ENCODE measurements around the gene STAT5A. TPM values are rescaled to one million over a fixed set of nuclear protein-coding genes. Genes with fewer than 3 reads are reported as not detected.
"Not testable (repeated sequence)": the region's sequence is repeated elsewhere in the genome, so short reads cannot be mapped to it uniquely, and the experiment has no call there.

The STAT5A gene
- total RNA-seq, 1 experiment from 2014 or later: not detected

DNA sequence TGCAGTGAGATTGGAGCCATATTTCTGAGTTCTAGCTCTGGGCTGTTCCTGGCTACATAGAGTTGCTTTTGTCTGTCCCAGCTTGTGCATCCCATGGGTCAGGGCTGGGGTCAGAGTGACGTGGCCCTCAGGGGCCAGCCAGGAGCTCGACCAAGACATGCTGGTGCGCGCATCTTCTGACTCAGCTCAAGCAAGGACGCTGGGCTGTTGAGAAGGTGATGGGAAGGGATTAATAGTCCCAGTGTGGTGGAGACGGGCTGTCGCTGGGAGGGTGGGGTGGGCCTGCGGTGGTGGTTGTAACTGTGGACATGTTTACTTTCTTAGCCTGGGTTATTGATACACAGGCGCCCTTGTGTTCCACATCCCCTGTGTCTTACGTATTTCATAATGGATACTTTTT, 9.5 kb downstream of the STAT5A start:
- in situ Hi-C loops (cut with HindIII; ENCODE audit: low pct_unique_long_range_greater_than_20kb, low sequenced_read_pairs); DNase-seq (ENCODE audit: low read depth): not testable (repeated sequence)

DNA sequence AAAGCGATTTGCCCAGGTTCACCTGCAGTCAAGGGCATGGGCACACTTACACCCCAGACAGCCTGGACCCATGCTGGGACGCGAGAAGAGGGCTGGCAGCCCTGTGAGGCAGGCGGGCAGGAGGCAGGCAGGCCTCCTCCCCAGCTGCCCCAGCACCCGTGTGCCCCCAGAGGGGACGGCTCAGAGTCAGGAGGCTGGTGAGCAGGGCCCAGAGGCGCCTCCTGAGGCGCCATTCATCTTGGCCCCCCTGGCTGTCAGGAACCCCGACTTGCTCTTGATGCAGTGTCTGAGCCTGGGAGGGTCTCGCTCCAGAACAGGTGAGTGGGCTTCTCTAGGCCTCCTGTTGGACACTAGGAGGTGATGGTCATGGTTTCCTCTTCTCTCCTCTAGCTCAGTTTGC, 11.1 kb downstream of the STAT5A start:
- in situ Hi-C loops (cut with HindIII; ENCODE audit: low pct_unique_long_range_greater_than_20kb, low sequenced_read_pairs); DNase-seq (ENCODE audit: low read depth): not testable (repeated sequence)

DNA sequence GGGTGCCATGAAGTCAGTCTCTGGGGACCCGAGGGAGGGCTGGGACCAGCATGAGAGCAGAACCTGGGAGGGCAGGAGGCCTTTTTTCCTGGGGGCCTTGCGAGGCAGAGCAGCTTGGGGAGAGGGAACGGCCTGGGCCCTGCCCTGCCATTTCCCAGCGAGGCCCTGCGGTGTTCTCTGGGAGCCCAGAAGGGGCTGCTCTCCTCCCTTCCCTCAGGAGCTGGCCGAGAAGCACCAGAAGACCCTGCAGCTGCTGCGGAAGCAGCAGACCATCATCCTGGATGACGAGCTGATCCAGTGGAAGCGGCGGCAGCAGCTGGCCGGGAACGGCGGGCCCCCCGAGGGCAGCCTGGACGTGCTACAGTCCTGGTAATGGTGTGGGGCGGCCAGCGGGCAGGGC, 11.6 kb downstream of the STAT5A start:
- DNase-seq (ENCODE audit: low read depth); in situ Hi-C loops (cut with HindIII; ENCODE audit: low pct_unique_long_range_greater_than_20kb, low sequenced_read_pairs): not testable (repeated sequence)

DNA sequence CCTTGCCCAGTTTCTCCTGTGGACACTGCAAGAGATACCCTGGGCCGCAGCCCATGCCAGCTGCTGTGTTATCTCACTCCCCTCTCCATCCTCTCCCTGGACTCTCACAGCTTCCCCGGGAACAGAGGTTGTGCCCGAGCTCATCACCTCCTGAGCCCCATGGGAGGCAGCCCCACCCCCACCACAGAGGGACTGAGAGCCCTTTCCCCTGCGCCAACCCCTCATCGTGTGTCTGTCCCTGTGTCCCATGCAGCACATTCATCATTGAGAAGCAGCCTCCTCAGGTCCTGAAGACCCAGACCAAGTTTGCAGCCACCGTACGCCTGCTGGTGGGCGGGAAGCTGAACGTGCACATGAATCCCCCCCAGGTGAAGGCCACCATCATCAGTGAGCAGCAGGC, 12.7 kb downstream of the STAT5A start:
- no peak for DNase-seq (ENCODE audit: low read depth)
- in situ Hi-C loops (cut with HindIII; ENCODE audit: low pct_unique_long_range_greater_than_20kb, low sequenced_read_pairs): no loop called here

DNA sequence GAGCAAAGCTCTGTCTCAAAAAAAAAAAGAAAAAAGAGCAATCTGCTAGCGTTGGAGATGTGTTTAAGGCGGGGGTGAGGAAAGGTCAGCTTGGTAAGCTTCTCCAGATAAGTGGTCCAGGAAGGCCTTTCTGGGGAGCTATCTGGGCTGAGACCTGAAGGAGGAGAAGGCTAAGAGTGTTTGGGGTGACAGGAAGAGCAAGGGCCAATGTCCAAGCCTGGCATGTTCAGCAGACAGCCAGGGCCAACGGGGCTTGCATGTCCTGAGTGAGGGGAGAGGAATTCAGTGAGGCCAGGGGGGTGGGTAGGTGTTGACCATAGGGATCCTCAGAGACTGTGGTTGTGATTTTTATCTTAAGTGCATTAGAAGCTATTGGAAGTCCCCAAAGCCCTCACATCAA, 15.4 kb downstream of the STAT5A start:
- in situ Hi-C loops (cut with HindIII; ENCODE audit: low pct_unique_long_range_greater_than_20kb, low sequenced_read_pairs): no loop called here
- DNase-seq (ENCODE audit: low read depth): no peak

DNA sequence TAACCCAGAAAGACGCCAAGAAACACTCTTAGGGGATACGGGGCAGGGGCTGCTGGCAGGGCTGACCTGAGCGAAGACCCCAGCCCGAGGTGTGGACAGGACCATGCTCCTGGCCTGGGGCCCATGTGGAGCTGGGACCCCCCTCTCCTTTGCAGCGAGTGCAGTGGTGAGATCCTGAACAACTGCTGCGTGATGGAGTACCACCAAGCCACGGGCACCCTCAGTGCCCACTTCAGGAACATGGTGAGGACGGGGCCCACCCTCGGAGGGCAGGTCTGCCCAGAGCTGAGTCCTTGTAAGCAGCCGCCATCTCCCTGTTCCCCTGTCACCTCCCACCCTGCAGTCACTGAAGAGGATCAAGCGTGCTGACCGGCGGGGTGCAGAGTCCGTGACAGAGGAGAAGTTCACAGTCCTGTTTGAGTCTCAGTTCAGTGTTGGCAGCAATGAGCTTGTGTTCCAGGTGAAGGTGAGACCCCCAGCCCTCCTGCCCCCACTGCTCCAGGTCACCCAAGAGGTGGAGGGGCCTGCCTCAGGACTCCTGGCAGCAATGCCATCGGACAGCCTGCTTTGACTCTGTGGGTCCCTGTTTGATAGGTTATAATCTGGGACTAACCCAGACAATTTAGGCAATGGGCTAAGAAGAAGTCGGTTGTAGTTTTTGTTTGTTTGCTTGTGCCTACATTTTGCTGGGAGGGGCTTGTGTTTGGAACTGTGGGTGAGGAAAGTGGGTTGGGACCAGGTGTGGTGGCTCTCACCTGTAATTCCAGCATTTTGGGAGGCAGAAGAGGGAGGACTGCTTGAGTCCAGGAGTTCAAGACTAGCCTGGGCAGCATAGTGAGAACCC, 16.1 kb downstream of the STAT5A start:
- in situ Hi-C loops (cut with HindIII; ENCODE audit: low pct_unique_long_range_greater_than_20kb, low sequenced_read_pairs): no loop called here

DNA sequence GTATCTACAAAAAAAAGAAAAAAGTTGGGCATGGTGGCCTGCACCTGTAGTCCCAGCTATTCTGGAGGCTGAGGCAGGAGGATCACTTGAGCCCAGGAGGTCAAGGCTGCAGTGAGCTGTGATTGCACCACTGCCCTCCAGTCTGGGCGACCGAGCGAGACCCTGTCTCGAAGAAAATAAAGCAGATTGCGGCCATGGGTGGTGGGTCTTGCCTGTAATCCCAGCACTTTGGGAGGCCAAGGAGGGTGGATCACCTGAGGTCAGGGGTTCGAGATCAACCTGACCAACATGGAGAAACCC, 16.7 kb downstream of the STAT5A start:
- in situ Hi-C loops (cut with HindIII; ENCODE audit: low pct_unique_long_range_greater_than_20kb, low sequenced_read_pairs); DNase-seq (ENCODE audit: low read depth): not testable (repeated sequence)

More for the DNA sequence above, 16.1 kb downstream of the STAT5A start:
- no peak for DNase-seq (ENCODE audit: low read depth)

DNA sequence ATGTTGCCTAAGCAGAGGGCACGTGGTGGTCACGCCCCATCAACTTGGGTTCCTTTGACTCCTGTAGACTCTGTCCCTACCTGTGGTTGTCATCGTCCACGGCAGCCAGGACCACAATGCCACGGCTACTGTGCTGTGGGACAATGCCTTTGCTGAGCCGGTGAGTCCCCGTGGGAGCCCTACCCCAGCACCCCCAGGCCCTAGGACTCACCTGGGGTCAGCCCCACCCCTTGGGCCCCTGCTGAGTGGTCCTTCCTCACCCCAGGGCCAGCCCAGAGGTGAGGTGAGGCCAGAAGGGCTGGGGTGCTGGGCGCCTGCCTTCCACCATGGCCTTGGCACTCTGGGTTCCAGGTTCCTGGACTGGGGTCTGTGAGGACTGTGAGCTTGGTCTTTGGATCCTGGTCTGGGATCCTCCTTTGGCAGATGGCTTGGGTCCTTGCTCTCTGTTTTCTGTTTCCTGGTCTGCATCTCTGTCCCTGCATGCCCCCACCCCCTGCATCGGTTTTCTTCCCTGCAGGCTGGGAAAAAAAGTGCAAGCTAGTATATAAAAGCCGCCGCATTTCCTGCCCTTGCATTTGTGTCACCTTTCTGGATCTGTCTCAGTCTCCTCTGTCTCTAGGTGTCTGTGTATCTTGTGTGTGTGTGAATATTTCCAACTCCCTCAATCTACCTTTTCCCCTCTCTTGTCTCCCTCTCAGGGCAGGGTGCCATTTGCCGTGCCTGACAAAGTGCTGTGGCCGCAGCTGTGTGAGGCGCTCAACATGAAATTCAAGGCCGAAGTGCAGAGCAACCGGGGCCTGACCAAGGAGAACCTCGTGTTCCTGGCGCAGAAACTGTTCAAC, 17.5 kb downstream of the STAT5A start:
- no peak for DNase-seq (ENCODE audit: low read depth)
- in situ Hi-C loops (cut with HindIII; ENCODE audit: low pct_unique_long_range_greater_than_20kb, low sequenced_read_pairs): no loop called here

DNA sequence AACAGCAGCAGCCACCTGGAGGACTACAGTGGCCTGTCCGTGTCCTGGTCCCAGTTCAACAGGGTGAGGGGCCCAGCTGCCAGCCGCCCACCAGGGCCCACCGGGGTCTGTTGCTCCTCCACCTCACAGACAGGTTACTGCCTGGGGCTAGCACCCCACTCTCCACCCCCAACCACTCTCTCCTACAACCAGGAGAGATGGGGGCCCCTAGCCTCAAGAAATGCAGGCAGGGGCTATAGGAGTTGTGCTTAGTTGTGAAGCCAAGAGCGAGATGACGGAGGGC, 18.0 kb downstream of the STAT5A start:
- in situ Hi-C loops (cut with HindIII; ENCODE audit: low pct_unique_long_range_greater_than_20kb, low sequenced_read_pairs): no loop called here
- no peak for DNase-seq (ENCODE audit: low read depth)

DNA sequence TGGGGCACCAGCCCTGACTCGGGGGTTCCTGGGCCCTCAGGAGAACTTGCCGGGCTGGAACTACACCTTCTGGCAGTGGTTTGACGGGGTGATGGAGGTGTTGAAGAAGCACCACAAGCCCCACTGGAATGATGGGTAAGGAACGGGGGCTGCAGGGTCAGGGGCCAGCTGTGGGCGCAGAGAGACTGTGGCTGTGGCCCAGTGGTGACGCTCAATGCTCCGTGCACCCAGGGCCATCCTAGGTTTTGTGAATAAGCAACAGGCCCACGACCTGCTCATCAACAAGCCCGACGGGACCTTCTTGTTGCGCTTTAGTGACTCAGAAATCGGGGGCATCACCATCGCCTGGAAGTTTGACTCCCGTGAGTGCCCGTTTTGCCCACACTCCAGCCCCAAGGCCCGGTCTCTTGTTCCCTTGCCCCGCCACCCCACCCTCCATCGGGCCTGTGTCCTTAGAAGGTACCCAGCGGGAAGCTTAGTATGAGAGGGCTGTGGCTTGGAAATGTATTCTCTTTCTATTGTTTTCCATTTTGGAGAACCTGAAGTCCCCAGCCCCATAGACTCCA, 19.1 kb downstream of the STAT5A start:
- in situ Hi-C loops (cut with HindIII; ENCODE audit: low pct_unique_long_range_greater_than_20kb, low sequenced_read_pairs): no loop called here
- no peak for DNase-seq (ENCODE audit: low read depth)

DNA sequence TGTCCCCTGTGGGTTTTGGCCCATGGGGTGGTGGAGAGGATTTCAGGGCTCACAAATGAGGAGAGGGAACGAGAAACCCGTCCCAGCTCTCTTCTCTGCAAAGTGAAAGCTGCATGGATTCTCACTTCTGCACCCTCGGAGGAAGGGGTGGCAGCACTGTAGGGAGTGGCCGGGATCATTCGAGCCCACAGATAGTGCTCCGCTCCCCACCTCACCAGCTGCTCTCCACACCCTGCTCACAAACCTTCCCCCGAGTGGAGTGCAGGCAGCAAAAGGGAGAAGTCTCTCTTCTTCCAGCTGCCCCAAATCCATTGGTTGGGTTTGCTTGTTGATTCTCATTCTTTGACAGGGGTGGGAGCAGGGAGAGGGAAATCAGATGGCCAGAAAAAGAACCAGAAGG, 20.1 kb downstream of the STAT5A start:
- DNase-seq (ENCODE audit: low read depth): no peak
- in situ Hi-C loops (cut with HindIII; ENCODE audit: low pct_unique_long_range_greater_than_20kb, low sequenced_read_pairs): no loop called here

DNA sequence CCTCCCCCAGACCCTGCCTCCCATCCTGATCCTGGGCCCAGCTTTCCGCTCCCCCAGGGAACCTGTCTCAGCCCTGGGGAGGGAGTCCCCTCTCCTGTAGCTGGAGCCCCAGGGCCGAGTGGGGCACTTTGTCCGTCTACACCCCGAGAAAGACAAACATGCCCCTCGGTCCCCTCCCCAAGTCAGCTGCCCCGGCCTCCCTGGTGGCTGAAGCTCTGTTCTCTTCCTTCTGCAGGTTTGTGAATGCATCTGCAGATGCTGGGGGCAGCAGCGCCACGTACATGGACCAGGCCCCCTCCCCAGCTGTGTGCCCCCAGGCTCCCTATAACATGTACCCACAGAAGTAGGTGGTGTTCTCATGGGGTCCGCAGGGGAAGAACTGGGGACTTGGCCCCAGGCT, 20.8 kb downstream of the STAT5A start:
- in situ Hi-C loops (cut with HindIII; ENCODE audit: low pct_unique_long_range_greater_than_20kb, low sequenced_read_pairs): no loop called here
- DNase-seq (ENCODE audit: low read depth): no peak

DNA sequence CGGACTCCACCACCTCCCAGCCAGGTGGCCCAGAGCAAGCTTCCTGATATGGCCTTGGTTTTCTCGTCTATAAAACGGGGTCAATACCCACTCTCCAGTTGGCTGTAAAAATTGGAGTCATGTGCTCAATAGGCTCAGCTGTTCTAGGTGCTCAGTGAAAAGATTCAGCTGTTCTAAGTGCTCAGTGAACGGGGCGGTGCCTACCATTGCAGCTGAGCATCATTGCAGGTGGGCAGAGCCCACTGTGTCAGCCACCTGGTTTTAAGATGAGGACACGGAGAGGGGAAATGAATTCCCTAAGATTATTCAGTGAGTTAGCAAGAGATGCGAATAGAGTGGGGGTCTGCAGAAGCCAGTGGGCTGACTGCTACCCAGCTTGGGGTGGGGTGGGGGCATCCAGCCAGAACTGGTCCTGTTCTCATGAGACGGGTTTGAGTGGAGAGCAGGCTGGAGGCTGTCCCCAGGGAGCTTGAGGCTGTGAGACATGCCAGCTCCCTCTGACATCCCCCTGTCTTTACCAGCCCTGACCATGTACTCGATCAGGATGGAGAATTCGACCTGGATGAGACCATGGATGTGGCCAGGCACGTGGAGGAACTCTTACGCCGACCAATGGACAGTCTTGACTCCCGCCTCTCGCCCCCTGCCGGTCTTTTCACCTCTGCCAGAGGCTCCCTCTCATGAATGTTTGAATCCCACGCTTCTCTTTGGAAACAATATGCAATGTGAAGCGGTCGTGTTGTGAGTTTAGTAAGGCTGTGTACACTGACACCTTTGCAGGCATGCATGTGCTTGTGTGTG, 21.9 kb downstream of the STAT5A start:
- in situ Hi-C loops (cut with HindIII; ENCODE audit: low pct_unique_long_range_greater_than_20kb, low sequenced_read_pairs): loop anchor here (10.0 kb wide), 1 partner anchor 45 kb away; no protein-coding TSS in a partner anchor
- no peak for DNase-seq (ENCODE audit: low read depth)

DNA sequence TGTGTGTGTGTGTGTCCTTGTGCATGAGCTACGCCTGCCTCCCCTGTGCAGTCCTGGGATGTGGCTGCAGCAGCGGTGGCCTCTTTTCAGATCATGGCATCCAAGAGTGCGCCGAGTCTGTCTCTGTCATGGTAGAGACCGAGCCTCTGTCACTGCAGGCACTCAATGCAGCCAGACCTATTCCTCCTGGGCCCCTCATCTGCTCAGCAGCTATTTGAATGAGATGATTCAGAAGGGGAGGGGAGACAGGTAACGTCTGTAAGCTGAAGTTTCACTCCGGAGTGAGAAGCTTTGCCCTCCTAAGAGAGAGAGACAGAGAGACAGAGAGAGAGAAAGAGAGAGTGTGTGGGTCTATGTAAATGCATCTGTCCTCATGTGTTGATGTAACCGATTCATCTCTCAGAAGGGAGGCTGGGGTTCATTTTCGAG, 22.5 kb downstream of the STAT5A start:
- in situ Hi-C loops (cut with HindIII; ENCODE audit: low pct_unique_long_range_greater_than_20kb, low sequenced_read_pairs): loop anchor here (10.0 kb wide), 1 partner anchor 46 kb away; no protein-coding TSS in a partner anchor
- DNase-seq (ENCODE audit: low read depth): no peak

DNA sequence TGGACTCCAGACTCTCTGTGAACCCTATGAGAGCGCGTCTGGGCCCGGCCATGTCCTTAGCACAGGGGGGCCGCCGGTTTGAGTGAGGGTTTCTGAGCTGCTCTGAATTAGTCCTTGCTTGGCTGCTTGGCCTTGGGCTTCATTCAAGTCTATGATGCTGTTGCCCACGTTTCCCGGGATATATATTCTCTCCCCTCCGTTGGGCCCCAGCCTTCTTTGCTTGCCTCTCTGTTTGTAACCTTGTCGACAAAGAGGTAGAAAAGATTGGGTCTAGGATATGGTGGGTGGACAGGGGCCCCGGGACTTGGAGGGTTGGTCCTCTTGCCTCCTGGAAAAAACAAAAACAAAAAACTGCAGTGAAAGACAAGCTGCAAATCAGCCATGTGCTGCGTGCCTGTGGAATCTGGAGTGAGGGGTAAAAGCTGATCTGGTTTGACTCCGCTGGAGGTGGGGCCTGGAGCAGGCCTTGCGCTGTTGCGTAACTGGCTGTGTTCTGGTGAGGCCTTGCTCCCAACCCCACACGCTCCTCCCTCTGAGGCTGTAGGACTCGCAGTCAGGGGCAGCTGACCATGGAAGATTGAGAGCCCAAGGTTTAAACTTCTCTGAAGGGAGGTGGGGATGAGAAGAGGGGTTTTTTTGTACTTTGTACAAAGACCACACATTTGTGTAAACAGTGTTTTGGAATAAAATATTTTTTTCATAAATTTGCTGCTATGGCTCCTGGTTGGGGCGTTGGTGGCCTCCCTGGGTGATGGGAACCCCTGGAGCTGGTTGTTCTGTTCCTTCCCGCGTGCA, 23.1 kb downstream of the STAT5A start:
- in situ Hi-C loops (cut with HindIII; ENCODE audit: low pct_unique_long_range_greater_than_20kb, low sequenced_read_pairs): loop anchor here (10.0 kb wide), 1 partner anchor 47 kb away; no protein-coding TSS in a partner anchor
- no peak for DNase-seq (ENCODE audit: low read depth)

DNA sequence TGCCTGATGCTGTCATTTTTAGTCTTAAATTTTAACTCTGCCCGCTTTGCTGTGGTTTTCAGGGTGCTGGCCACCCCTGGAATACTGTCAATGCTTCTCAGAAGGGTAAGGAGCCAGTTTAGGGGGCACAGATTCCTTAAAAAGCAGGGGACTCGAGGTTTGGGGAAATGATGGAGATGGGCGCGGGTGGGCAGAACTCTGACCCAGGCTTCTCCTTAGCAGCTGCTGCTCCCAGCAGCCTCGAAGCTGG, 23.7 kb downstream of the STAT5A start:
- in situ Hi-C loops (cut with HindIII; ENCODE audit: low pct_unique_long_range_greater_than_20kb, low sequenced_read_pairs): loop anchor here (10.0 kb wide), 1 partner anchor 47 kb away; no protein-coding TSS in a partner anchor
- no peak for DNase-seq (ENCODE audit: low read depth)

DNA sequence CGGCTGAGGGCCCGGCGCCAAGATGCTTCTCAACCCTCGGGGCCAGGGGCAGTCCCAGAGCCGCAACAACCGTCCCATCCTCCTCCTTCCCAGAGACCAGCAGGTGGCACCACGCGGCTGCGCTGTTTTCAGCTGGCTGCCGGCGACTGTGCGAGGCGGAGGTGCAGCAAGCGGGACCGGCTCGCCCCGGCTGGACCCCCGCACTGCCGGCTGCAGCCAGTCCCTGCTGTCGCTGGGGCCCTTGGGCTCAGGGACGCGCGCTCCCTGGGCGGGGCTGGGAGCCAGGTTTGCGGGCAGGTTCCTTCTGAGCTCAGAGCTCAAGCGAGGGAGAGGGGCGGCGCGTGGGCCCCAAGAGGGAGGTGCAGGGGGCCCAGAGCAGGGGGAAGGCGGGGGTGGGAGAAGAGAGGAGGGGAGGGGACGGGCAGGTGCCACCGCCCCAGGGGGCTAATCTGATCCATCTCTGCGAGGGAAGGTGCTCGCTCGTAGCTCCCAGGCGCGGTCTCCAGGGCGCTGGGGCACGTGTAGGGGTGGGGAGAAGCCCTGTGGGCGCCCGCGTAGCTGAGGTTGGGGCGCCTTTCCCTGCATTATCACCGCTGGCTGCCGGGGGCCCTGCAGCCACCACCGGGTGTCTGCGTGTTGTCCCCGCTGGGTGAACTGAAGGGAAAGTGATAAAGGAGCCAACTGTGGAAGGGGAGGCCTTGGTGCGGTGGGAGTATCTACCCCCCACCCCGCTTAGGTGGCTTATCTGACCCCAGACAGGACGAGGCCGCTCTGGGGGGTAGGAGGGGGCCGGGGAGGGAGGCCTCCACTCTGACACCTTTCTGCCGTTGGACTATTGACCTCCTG, 24.2 kb downstream of the STAT5A start:
- DNase-seq (ENCODE audit: low read depth): peak; percentile 69
- in situ Hi-C loops (cut with HindIII; ENCODE audit: low pct_unique_long_range_greater_than_20kb, low sequenced_read_pairs): loop anchor here (10.0 kb wide), 1 partner anchor 48 kb away; no protein-coding TSS in a partner anchor
